Esophagus muscularis mucosa (tissue), 4 donors: ENCODE results near the gene CDK5RAP2. TPM values are rescaled to one million over a fixed set of nuclear protein-coding genes. Genes with fewer than 3 reads are reported as not detected.

Source experiments
- DNase-seq: peaks from one replicate; pipeline ENCODE4 v3.0.0-alpha.2; 2017; ENCODE audit errors: extremely low spot score
- H3K27ac ChIP-seq, 4 donors: fragments of 200-600 bp; sonication (generic); replicated peaks in 1 of 4; 1 replicate in 3 of 4; 2 replicates in 1 of 4; pipeline ENCODE4 v1.5.1; 2016 to 2019; ENCODE audit warnings: mild to moderate bottlenecking in 1 of 4
- H3K27me3 ChIP-seq, 4 donors: fragments of 200-600 bp; sonication (generic); one replicate each; pipeline versions ENCODE4 v1.5.1 to v1.6.0; 2016 to 2019
- H3K36me3 ChIP-seq, 4 donors: fragments of 200-600 bp; sonication (generic); one replicate each; pipeline ENCODE4 v1.5.1; 2016 to 2019
- H3K4me1 ChIP-seq, 4 donors: fragments of 200-600 bp; sonication (generic); one replicate each; pipeline ENCODE4 v1.5.1; 2016 to 2019
- H3K4me3 ChIP-seq, 4 donors: fragments of 200-600 bp; sonication (generic); 1 replicate in 2 of 4; 2 replicates in 2 of 4; pipeline ENCODE4 v1.5.1; 2016 to 2019; ENCODE audit warnings: mild to moderate bottlenecking in 4 of 4, moderate library complexity in 1 of 4
- H3K9me3 ChIP-seq, 4 donors: fragments of 200-600 bp; sonication (generic); 1 replicate in 3 of 4; 2 replicates in 1 of 4; pipeline ENCODE4 v1.5.1; 2016 to 2019
- CTCF ChIP-seq, 3 experiments: fragments of 200-600 bp in 2 of 3; fragments of 450-650 bp in 1 of 3; sonication (generic) in 2 of 3; IDR thresholded peaks; one replicate each; pipeline ENCODE4 v1.5.1; 2017 to 2019; ENCODE audit warnings: antibody characterized with exemption in 3 of 3, mild to moderate bottlenecking in 2 of 3, moderate library complexity in 1 of 3
- EP300 ChIP-seq: sonication (generic); formaldehyde crosslinking; IDR thresholded peaks from one replicate; pipeline ENCODE4 v1.6.1; 2017; ENCODE audit warnings: antibody characterized with exemption
- POLR2A ChIP-seq: fragments of 450-650 bp; IDR thresholded peaks from one replicate; pipeline ENCODE4 v1.6.1; 2017; ENCODE audit warnings: antibody characterized with exemption, moderate library complexity, mild to moderate bottlenecking, low read depth
- POLR2AphosphoS5 ChIP-seq, 2 donors: sonication (generic); formaldehyde crosslinking; IDR thresholded peaks; one replicate each; pipeline ENCODE4 v1.6.1; 2017; ENCODE audit warnings: antibody characterized with exemption in 2 of 2
- WGBS: methylation state at CpG from one replicate; pipeline ENCODE4 v1.1.5; 2018; 5-methylcytosine and 5-hydroxymethylcytosine counted together
- intact Hi-C: fragments of 100-400 bp; cut with DNase I; formaldehyde crosslinking; loops from one replicate; pipeline ENCODE4 v1.15.1; 2023
- total RNA-seq, 4 donors: library from RNA; depleted of rRNA; stranded (reverse); fragments of >200 nt; gene quantifications; one replicate each; pipeline versions ENCODE4 v1.1.0 to v1.2.1, GENCODE V29; 2016

CDK5RAP2 gene
- total RNA-seq, 4 donors from 2014 or later, result 34.6 to 38.6 (median 36.7) TPM

DNA sequence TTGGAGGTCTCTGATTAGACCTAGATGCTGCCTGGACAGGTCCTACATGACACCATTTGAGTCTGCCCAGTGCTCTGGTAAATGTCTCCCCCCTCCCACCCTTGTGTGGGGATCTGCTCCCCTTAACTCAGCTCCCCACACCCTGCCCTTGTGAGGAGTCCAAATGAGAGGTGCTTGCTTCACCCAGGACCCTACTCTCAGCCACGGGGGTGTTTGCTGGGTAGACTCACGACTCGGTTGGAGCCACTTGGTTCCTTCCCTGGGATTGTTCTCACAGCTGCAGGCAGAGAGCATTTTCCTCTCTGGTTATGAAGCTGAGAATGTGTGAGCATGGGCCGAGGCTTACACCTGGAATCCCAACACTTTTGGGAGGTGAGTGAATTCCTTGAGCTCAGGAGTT is 204.7 kb downstream of the CDK5RAP2 start:
- Histone ChIP-seq H3K36me3 (no peaks in the 10 kb centered on the region), H3K27me3 (no peaks in the 10 kb centered on the region), H3K4me1 (no peaks in the 10 kb centered on the region), H3K4me3 (no peak overlapping the region), H3K27ac (no peak overlapping the region), H3K9me3 (peaks cover 0 to 24% (median 5%) of the 10 kb centered on the region in 4 donors)
- 95% methylated on average over 3 of the region's 4 CpGs for WGBS
- TF ChIP-seq EP300 (no peak), CTCF (IDR thresholded peaks at IDR 0.05) (no peak), POLR2AphosphoS5 (IDR thresholded peaks at IDR 0.05) (no peak), POLR2A (no peak)
- DNase-seq, result no peak
- intact Hi-C loops, result no loop called here

DNA sequence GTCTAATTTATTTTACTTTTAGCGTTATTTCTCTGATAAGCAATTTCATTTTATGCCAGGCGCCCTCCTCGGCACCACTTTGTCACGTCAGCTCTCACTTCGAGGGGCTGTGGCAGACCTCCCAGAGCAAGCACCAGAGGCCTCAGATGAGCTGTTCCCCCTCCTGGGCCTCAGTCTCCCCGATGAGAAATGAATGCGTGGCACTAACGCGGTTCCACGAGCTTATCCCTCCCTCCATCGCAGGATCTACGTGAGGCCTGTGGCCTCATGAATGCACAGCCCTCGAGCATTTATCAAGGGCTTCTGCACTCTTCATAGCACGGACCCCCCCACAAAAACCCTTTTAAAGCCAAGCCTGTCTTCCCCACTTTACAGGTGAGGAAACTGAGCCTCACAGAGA is 205.2 kb downstream of the CDK5RAP2 start:
- DNase-seq, result no peak
- Histone ChIP-seq H3K9me3 (peaks cover 0 to 22% (median 4%) of the 10 kb centered on the region in 4 donors), H3K27me3 (no peaks in the 10 kb centered on the region), H3K4me1 (no peaks in the 10 kb centered on the region), H3K4me3 (no peak overlapping the region), H3K27ac (no peak overlapping the region), H3K36me3 (no peaks in the 10 kb centered on the region)
- intact Hi-C loops, result no loop called here
- TF ChIP-seq EP300 (no peak), POLR2A (no peak)
- 95% methylated on average over 14 of the region's 14 CpGs for WGBS

DNA sequence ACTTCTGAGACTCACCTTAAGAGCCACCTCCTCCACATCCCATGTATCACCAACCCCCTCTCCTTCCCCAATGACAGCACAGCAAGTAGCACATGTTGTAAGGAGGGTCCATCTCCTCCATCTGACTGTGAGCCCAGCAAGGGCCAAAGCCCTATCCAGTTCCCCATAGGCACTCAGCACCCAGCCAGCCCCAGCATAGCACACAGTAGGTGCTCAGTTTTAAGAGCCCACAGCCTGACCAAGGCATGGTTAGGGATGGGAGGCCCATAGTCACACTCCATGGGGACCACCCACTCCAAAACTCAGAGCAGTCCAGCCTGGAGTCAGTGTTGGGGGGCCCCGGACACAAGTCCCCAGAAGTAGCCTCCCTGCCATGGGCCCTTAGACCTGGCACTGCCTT is 205.7 kb downstream of the CDK5RAP2 start:
- H3K27ac ChIP-seq, result no peak overlapping the region
- TF ChIP-seq EP300, result no peak
- no peak for TF ChIP-seq POLR2AphosphoS5 (IDR thresholded peaks at IDR 0.05)
- TF ChIP-seq CTCF (IDR thresholded peaks at IDR 0.05), result no peak
- TF ChIP-seq POLR2A, result no peak
- 67% methylated on average over 1 of the region's 1 CpG for WGBS
- no peak overlapping the region for H3K4me3 ChIP-seq
- H3K36me3 ChIP-seq, result no peaks in the 10 kb centered on the region
- H3K27me3 ChIP-seq, result no peaks in the 10 kb centered on the region
- DNase-seq, result no peak
- intact Hi-C loops, result no loop called here
- peaks cover 0 to 16% (median under 1%) of the 10 kb centered on the region in 4 donors for H3K9me3 ChIP-seq
- no peaks in the 10 kb centered on the region for H3K4me1 ChIP-seq

DNA sequence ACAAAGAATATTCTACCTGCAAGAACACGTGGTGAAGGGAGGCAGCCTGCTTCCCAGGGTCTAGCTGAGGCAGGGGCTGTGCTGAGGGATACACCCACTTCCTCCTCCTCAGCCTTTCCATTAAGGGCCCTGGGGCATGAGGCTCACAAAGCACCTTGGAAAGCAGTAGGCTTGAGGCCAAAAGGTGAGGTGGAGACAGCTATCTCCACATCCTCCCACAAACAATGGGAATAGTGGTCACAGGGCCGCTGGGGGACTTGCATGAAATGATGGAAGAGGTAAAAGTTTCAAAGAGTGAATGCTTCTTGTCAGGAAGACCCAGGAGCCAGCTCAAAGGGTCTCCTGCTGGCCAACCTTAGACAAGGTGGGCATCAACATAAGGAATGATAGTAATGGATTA is 207.9 kb downstream of the CDK5RAP2 start:
- no peaks in the 10 kb centered on the region for H3K36me3 ChIP-seq
- DNase-seq, result no peak
- no peak overlapping the region for H3K4me3 ChIP-seq
- peaks cover 0 to 4% (median 0%) of the 10 kb centered on the region in 4 donors for H3K9me3 ChIP-seq
- intact Hi-C loops, result no loop called here
- TF ChIP-seq EP300, result no peak
- TF ChIP-seq POLR2AphosphoS5 (IDR thresholded peaks at IDR 0.05), result no peak
- TF ChIP-seq CTCF (IDR thresholded peaks at IDR 0.05), result no peak
- no peak for TF ChIP-seq POLR2A
- no peak overlapping the region for H3K27ac ChIP-seq
- WGBS, result 63% methylated on average over 2 of the region's 2 CpGs
- H3K27me3 ChIP-seq, result no peaks in the 10 kb centered on the region
- H3K4me1 ChIP-seq, result no peaks in the 10 kb centered on the region

DNA sequence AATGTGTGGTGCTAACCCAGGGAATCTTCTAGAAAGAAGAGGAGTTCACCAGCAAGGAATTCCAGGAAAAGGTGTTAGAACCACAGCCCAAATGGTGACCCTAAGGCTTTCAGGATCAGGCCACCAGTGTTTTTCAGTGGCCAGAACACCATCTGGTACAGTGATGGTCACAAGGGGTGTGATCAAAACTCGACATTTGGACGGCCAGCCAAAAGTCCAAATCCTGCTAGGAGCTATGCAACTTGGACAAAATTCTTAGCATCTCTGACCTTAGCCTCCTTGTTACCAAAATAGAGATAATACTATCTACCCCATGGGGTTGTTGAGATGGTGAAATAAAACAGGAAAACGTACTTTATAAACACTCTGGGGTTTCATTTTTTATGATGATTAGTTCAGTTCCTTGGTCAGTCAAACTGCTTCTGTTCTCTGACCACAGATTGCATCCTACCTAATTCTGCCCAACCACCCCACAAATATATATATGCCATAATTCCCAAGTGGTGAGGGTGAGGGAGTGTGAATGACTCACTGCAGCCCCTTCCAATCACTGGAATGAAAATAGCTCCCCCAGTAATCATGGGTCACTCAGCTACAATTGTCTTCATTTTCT is 210.3 kb downstream of the CDK5RAP2 start:
- no peak for DNase-seq
- H3K36me3 ChIP-seq, result no peaks in the 10 kb centered on the region
- H3K27ac ChIP-seq, result no peak overlapping the region
- 55% methylated on average over 3 of the region's 3 CpGs for WGBS
- TF ChIP-seq POLR2AphosphoS5 (IDR thresholded peaks at IDR 0.05) (no peak), POLR2A (no peak), EP300 (no peak), CTCF (IDR thresholded peaks at IDR 0.05) (no peak)
- H3K27me3 ChIP-seq, result no peaks in the 10 kb centered on the region
- peaks cover 0 to 4% (median 0%) of the 10 kb centered on the region in 4 donors for H3K9me3 ChIP-seq
- peaks cover 0 to 9% (median 4%) of the 10 kb centered on the region in 4 donors for H3K4me1 ChIP-seq
- no peak overlapping the region for H3K4me3 ChIP-seq
- intact Hi-C loops, result no loop called here
